DMS79 treated with DMSO at 0.1 percent for 48 hours (cell line): ENCODE data around the gene MSL3.

Source experiments
- DNase-seq: peaks from one replicate; lab custom pipeline; 2025; lab: John Stamatoyannopoulos, UW

The MSL3 gene

DNA sequence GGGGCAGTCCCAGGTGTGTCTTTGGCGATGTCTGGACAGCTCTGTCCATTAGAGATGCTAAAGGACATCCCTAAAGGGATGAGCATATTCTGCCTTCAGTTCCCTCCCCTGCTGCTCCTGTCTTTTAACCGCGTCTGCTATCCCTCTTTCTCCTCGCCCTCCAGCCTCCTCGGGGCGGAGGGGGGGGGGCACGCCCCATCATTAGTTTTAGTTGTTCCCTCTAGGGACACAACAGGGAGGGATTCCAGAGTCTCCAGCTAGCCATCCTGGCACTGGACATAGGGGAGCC, 1.1 kb downstream of the MSL3 start:
- DNase-seq = no peak

DNA sequence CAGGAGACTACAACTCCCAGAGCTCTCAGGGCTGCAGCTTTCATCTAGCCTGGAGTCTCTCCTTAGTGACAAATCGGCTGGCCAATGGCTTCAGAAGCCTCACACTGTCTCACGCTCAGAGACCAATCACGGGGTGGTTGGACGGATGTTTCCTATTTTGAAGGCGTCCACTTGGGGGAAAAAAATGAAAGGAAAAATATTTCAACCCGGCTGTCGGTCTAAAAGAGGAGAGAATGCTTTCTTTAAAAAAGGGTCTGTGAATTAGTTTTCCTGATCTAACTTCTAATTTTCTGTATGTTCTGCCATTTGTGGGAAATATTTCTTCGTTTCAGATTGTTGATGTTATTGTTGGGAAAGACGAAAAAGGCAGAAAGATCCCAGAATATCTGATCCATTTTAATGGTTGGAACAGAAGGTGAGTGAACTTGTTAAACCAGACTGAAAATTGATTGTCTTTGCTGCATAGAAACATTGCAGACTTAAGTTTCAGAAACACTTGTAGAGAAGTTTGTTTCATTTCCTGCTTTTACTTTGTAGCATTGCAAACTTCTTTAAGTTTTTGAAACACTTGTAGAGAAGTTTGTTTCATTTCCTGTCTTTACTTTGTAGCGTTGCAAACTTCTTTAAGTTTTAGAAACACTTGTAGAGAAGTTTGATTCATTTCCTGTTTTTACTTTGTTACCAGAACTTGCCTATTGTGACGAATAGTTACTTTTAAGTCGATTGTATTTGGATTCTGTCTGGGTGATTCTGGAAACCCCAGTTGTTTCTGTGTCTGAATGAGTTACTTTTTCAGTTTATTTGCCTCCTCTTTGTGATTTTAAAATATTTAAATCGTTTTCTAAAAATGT, 1.6 kb downstream of the MSL3 start:
- DNase-seq = peak; percentile 51

DNA sequence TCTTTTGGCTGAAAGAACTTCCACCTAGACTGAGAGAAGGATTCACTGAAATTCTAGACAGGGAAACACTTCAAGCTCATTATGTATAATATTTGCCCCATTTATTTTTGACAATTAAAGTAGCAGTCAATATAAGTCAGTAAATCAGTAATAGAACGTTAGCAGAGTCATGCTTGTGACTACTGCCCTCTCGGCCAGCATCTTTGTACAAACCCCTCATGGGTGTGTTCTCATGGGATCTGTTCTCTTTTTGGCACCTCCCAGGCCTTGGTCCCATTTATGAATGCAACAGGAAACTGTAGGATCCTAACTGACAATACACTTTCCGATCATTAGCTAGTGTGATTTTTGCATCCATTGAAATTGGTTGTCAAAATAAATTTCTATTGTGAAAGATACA, 2.9 kb downstream of the MSL3 start:
- DNase-seq = no peak

DNA sequence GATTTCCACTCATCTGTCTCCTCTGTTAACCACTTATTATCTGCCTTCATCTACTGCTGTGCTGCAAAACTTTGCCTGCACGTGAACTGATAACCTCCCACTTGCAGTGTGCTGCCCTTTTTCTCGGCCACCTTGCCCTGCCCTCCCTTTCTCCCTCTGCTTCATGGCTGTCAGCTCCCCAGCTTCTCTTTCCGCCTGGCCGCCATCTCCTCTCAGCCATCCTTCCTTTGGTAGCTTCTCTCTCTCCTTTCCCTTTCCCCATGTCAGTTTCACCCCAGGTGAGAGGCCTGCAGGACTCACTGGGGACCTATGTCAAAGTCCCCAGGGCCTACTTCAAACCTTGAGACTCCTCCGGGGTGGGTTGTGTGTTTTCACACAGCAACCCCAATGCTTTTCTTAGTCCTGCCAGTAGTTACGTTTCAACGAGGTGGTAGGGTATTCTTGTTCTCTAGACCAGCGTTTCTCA, 6.6 kb downstream of the MSL3 start:
- no peak for DNase-seq

DNA sequence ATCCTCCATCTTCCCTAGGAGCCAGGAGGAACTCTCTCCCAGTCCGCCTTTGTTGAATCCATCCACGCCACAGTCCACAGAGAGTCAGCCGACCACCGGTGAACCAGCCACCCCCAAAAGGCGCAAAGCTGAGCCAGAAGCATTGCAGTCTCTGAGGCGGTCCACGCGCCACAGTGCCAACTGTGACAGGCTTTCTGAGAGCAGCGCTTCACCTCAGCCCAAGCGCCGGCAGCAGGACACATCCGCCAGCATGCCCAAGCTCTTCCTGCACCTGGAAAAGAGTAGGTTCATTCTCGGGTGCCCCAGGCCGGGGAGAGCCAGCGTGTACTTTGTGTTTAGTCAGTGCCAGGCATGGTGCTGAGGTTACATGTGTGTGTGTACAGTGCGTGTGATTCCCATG, 7.4 kb downstream of the MSL3 start:
- no peak for DNase-seq

DNA sequence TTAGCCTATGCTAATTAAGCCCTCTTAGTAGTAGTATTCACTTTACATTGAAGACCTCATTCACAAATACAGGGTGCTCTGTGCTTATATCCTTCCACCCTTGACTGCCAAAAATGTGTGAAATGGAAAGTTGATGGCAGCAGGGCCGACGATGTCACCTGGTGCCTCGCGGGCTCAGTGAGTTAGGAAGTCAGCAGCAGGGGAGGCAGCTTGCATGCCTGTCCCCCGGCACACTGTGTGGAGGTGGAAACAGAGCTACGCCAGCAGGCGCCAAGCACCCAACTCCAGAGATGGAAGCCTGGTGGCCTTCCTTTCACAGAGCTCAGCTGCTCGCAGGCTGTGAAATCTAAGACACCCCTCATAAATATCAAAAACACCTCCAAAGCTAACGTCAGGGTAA, 8.4 kb downstream of the MSL3 start:
- no peak for DNase-seq

DNA sequence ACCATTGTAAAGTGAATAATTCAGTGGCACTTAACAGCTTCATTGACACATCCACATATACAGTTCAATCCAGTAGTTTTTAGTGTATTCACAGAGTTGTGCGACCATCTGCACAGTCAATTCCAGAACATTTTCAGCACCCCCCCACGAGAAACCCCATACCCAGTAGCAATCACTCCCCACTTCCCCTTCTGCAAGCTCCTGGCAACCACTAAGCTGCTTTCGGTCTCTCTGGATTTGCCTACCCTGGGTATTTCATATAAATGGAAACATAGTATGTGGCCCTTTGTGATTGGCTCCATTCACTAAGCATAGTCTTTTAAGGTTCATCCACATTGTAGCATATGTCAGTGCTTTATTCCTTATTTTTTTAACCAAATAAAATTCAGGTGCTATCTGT, 10.0 kb downstream of the MSL3 start:
- no peak for DNase-seq

DNA sequence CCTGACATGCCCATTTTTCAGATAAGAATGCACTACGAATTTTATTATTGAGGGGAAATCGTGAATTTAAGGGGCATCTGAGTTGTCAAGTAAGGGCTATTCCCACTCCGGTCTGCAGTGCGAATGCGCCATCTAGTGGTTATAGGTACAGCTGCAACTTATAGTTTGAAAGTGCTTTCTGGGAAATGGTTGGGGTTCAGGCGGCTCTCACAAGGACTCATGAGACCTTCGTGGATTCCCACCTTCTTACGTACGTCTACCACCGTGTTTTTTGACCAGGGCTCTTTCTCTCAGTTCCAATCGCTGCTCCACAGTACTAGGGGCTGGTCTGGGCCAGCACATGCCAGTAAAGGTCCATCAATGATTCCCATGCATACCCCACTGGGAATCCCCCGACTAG, 12.3 kb downstream of the MSL3 start:
- peak; percentile 3 for DNase-seq

DNA sequence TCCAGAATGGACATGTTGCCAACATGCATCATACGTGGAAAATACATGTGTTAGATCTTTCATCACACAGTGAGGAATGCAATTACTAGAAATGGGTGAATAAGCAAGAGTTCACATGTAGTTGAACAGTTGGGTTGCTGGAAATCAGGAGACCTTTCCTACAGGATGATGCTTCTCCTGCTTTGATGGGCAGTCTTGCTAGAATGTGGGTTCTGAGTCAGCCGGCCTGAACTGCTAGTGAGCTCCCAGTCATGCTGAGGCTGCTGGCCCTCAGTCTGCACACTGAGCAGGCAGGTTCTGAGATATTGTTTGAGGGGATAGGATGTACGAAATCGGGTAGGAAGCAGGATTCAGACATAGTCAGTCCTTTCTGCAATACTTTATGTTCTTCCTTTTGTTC, 20.2 kb downstream of the MSL3 start:
- no peak for DNase-seq

DNA sequence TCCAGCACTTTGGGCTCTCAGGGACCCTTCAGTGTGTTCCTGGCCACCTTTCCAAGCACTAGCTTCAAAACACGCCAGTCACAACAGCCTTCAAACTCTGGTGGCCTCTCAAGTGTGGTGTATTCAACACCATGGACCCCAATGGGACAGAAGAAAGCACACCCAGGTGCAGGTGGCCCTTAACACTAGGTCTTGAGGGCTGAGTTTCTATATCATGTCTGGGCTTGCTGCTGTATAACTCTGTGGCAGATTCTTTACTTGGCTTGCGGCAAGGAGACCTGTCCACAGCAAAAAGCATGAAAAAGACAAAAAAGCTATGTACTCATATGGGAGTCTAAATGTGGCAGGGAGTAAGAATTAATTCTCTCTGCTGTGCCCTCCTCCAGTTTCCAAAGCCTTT, 23.1 kb downstream of the MSL3 start:
- DNase-seq = no peak

DNA sequence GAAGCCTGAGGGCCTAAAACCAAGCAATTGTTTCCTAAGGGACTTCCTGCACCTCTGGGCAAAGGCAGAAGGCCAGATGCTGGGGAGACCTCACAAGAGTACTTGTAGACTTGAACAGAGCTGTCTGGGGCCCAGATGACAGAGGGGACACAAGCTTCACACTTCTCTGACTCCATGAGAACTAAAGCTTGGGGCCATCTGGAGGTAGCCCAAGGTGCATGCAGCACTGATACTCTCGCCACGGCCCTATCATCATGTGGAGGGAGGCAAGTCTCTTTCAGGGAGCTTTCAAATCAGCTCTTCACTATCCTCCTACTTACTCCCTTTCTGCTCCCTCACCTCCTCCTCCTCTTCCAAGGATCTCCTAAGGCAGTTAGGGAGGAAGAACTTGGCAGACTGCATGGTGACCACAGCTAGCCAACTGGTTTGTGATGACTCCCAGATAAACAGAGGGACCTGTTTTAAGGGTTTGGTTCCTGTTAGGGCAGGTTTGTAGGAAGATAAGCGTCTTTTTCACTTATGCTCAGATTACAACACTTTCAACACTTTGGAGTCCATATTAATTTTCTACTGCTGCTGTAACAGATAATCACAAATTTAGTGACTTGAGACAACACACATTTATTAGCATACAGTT, 23.8 kb downstream of the MSL3 start:
- no peak for DNase-seq

DNA sequence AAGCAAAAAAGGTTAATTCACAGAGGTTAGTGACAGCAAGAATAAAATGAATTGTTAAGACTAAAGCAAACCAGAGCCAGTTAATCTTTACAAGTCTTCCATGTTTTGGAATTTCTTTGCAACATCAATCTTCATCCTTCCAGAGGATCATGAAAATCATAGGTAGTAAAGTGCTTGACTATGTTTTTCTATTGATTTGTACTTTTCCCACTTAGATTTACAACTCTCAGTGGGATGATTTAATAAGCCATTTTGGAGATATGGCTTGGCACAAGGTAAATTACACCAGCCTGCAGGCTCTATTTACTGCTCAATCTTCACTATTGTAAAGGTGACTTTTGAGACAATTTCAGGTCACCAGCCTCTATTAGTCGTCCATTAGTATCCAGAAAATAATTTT, 26.5 kb downstream of the MSL3 start:
- no peak for DNase-seq

DNA sequence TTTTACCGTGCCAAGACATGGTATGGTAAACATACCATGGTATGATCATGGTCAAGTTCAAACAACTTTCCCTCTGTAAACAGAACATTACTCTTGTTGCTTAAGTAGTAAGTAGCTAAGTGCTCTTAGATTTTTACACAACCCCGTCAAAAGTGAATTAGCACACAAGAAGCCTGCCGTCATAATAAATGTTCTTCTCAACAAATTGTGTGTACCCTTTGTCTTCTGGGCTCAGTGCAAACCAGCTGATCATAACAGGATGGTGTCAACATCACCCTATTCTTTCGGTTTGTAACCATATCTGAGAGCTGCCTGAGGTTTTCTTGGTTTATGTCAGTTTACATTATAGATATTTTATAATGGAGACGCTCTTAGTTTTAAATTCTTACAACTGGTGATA, 28.8 kb downstream of the MSL3 start:
- DNase-seq = no peak

DNA sequence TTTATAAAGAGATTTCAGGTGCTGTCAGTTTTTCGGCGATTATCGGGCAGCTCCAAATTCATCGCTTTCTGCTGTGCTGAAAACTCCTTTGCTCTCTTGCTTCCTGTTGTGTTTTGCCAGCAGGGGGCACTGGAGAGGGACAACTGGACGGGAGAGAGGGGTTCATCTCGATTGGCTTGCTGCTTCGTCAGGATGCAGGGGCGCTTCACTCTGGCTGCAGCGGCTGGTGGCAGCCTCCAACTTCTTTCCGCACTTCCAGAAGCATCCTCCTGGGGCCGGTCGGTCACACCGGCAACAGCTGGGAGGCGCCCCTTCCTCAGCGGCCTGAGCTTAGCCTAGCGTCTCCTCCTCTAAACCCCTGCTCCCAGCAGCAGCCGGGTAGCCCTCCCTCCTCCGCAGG, 29.5 kb downstream of the MSL3 start:
- DNase-seq = no peak

DNA sequence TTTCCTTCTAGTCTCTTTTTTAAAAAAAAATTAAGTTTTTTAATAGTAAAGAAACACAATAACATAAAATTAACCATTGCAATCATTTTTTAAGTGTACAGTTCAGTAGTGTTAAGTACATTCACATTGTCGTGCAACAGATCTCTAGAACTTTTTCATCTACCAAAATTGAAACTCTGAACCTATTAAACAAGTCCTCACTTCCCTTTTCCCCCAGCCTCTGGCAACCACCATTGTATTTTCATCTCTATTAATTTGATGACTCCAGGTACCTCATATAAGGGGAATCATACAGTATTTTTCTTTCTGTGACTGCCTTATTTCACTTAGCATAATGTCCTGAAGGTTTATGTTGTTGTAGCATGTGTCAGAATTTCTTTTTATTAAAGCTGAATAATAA, 31.8 kb downstream of the MSL3 start:
- DNase-seq = no peak

DNA sequence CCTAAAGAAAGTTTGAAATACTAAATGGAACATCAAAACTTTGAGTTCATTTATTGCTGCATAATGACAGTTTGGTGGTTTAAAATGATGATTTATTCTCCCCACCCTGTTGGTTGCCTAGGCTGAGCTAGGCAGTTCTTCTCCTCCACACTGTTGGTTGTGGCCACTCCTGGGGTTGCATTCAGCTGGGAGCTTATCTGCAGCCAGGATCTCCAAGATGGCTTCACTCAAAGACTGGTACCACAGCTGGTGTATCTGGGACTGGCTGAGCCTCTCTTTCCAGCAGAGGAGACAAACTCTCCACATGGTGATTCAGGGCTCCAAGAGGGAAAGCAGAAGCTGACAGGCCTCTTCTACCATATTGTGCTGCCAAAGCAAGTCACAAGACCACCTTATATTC, 33.1 kb downstream of the MSL3 start:
- no peak for DNase-seq

DNA sequence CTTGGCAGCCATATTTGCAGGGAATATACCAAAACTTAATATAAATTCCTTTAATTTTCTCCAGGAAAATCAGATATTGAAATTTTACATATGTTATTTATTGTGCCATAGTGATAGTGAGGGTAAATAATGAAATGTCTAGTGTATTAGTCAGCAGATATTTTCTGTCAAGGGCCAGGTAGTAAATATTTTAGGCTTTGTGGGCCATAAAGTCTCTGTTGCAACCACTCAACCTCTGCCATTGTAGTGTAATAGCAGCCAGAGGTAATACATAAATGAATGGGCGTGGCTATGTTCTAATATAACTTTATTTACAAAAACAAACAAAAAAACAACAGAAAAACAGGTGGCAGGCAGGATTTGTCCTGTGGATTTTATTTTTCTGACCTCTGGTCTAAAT, 33.5 kb downstream of the MSL3 start:
- no peak for DNase-seq

DNA sequence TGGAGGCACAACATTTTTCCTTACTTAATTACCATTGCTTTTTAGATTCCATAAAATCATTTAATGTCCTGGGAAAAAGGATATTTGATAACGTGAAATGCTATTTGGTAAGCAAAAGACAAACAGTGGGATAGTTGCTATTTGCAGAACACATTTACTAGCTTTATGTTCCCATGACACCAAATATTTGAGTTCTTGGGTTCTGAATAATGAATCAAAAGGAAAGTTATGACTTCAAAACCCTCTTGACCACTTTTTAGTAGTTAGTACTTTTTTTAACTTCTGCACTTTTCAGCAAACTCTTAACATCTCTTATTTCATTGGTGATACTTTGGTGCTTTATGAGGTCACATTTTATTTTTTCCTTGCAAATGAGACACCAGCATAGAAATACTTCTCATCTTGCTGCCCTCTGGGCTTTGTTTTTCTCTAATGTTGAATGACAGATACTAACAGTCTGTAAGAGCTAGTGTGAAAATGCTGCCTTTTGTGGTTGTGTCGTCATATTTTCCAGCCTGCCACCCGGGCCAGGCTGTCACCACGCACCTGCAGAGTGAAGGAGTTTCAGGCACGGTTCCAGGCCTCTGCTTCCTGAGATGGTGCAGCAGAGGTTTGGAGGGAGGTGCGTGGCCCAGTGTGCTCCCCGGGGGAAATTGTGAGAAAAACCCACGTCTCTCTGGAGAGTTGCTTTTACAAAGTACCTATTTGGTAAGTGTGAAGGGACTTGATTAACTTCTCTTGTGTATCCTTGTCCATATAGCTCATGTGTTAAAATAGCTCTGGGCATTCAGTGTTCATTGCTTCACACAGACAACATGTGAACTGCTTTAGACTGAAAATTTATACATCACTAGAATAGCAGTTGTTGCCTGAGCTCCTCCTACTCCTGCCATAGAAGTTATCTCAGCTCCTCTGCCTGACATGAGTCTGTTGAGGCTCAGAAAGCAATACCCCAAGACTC, 34.7 kb downstream of the MSL3 start:
- DNase-seq = no peak

DNA sequence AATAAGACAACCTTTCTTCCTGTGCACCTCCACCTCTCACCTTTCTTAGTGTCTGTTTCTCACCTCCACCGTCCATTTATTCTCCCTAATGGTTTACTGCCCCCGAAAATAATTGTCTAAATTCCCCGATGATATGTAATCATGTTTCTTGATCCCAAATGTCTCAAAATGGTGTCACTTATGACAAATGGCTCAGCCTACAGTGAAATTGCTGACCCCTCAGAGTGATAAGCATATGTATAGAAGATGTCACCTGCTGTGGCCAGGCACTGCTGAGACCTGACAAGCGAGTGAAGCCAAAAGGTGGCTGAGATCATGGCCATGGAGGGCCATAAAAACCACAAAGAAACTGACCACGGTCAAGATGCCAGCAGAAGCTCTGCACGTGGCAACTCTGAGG, 35.7 kb downstream of the MSL3 start:
- DNase-seq = no peak

DNA sequence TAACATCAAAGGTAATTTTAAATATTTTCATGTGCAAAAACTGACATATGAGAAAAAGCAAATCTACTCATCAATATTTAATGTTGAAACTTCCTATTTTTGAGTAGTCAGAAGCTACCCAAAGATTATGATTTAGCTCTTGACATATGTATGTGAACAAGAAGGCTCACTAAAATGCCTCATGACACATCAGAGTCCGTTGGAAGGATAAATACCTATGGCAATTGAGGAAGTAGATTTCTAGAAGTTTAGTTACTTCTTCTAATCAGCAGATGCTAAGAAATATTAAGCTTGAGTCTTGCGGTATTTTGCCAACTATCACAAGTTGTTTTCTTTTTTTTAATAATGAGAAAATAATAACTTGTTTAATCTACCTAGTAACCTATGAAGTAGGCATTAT, 55.3 kb downstream of the MSL3 start:
- no peak for DNase-seq
